Measurements from ENCODE around the gene FBH1.

The FBH1 gene

DNA sequence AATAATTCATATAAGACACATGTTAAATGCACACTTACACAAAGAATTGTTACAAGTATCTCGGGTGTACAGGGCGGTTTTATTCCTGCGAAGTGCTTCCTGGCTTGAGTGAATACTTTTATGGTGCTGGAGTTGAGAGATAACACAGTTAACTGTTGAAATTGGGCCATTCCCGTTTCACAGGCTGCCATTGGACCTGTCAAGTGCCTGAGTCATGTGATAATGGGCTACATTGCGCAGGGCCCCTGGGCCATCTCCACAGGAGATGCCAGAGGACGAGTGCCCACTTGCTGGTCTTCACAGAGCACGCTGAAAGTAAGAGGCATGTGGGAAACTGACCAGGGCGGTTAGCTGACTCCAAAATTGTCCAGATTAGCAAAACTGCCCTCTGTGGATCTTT lies 4.8 kb downstream of the FBH1 start:
- H3K36me3 ChIP-seq (ENCODE audit: insufficient read depth, low read depth, low read length) = peaks cover 53% of the 10 kb centered on the region
- H3K4me1 ChIP-seq (ENCODE audit: insufficient read depth, low read length) = no peaks in the 10 kb centered on the region
- H3K27ac ChIP-seq (ENCODE audit: low read length) = no peak overlapping the region
- H3K9me3 ChIP-seq (ENCODE audit: insufficient read depth, low read depth, low read length) = no peaks in the 10 kb centered on the region
- H3K27me3 ChIP-seq (ENCODE audit: insufficient read depth, low read length) = no peaks in the 10 kb centered on the region
- no peak overlapping the region for H3K4me3 ChIP-seq (ENCODE audit: low read length)
- no peak overlapping the region for H3K9ac ChIP-seq (ENCODE audit: low read depth, low read length)

DNA sequence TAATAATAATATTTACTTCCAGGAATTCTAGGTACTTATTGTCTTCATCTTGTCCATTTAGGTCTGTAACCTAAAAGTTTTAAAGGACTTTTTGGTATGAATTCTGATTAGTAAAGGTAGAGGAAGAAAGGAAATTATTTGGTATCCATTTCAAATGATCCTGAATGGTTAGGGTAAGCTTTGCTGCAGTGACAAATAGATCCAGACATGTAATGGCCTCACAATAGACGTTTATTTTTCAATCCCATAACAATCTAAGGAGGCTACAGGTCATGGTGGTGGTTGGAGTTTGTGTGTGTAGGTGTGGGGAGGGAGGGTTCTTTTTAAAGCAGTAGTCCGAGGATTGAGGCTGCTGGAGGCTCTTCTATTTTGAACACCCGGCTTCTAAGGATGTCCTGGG lies 5.3 kb downstream of the FBH1 start:
- Histone ChIP-seq H3K27me3 (ENCODE audit: insufficient read depth, low read length) (no peaks in the 10 kb centered on the region), H3K36me3 (ENCODE audit: insufficient read depth, low read depth, low read length) (peaks cover 53% of the 10 kb centered on the region), H3K9ac (ENCODE audit: low read depth, low read length) (no peak overlapping the region), H3K9me3 (ENCODE audit: insufficient read depth, low read depth, low read length) (no peaks in the 10 kb centered on the region), H3K27ac (ENCODE audit: low read length) (no peak overlapping the region), H3K4me1 (ENCODE audit: insufficient read depth, low read length) (no peaks in the 10 kb centered on the region), H3K4me3 (ENCODE audit: low read length) (no peak overlapping the region)

DNA sequence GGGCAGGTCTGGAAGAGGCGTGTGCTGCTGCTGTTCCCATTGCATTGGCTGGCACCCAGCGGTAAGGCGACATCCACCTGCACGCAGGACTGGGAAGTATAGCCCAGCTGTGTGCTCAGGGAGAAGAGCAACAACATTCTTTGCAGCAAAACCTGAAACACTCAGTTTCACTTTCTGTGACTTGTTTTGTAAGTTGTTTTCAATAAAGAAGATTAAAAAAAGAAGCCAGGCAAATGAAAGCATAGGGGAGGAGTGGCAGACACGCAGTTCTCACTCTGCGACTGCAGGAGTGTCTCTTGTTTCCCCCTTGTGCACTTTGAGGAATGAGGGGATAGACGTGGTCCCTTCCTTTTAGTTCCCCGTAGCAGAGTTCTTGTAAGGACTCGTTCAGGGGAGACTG lies 5.8 kb downstream of the FBH1 start:
- H3K36me3 ChIP-seq (ENCODE audit: insufficient read depth, low read depth, low read length) = peaks cover 53% of the 10 kb centered on the region
- H3K27me3 ChIP-seq (ENCODE audit: insufficient read depth, low read length) = no peaks in the 10 kb centered on the region
- H3K9ac ChIP-seq (ENCODE audit: low read depth, low read length) = no peak overlapping the region
- no peak overlapping the region for H3K27ac ChIP-seq (ENCODE audit: low read length)
- no peaks in the 10 kb centered on the region for H3K4me1 ChIP-seq (ENCODE audit: insufficient read depth, low read length)
- no peak overlapping the region for H3K4me3 ChIP-seq (ENCODE audit: low read length)
- no peaks in the 10 kb centered on the region for H3K9me3 ChIP-seq (ENCODE audit: insufficient read depth, low read depth, low read length)

DNA sequence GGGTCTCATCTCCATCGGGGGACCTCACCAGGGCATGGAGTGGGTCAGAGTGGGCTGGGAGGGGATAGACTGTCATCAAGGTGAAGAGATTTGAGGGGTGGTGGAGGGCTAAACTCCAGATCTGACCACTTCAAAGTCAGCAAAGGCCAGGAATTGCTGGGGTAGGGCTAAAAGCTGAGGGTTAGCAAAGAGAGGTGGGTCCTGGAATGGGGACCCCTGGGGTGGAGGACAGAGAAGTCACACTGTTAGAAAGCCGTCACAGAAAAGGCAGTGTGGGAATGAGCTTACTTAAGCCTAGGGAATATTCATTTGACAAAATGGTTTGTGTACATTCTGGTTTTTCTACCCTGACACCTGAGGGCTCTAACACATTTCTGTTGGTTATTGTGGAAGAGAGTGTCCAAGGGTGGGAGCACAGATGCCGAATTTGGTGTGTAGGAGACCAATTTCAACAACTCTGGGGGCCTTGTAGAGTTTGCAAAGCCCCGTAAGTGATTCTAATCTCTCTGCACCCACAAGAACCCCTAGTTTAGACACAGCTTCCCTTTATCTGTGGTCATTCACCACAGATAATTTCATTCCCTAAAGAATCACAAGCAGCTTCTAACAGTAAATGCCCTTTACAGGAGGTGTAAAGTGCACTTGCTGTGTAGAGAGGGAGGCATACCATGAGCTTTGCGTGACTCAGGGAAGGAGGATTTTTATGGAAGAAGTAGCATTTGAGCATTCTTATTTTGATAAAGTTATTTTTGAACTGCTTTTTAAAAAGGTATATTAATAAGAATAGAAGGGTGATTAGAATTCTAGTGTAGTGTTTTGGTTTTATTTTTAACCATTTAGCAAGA lies 6.4 kb downstream of the FBH1 start:
- H3K9ac ChIP-seq (ENCODE audit: low read depth, low read length) = no peak overlapping the region
- H3K36me3 ChIP-seq (ENCODE audit: insufficient read depth, low read depth, low read length) = peaks cover 53% of the 10 kb centered on the region
- no peak overlapping the region for H3K27ac ChIP-seq (ENCODE audit: low read length)
- H3K4me3 ChIP-seq (ENCODE audit: low read length) = no peak overlapping the region
- H3K9me3 ChIP-seq (ENCODE audit: insufficient read depth, low read depth, low read length) = no peaks in the 10 kb centered on the region
- no peaks in the 10 kb centered on the region for H3K4me1 ChIP-seq (ENCODE audit: insufficient read depth, low read length)
- no peaks in the 10 kb centered on the region for H3K27me3 ChIP-seq (ENCODE audit: insufficient read depth, low read length)

DNA sequence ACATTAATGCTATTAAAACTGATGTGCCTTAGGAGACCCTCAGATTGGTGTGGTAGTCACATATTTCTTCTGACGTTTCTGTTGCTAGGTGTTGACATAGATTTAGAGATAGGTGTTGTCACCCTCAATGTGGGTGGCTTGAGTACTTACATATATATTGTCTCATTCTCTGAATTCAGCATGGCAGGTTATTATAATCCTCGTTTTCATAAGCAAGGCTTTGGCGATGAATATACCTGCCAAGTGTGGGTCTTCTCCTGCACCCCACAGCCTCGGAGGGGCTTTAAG lies 7.0 kb downstream of the FBH1 start:
- H3K27me3 ChIP-seq (ENCODE audit: insufficient read depth, low read length) = no peaks in the 10 kb centered on the region
- peaks cover 52% of the 10 kb centered on the region for H3K36me3 ChIP-seq (ENCODE audit: insufficient read depth, low read depth, low read length)
- H3K9ac ChIP-seq (ENCODE audit: low read depth, low read length) = no peak overlapping the region
- H3K4me3 ChIP-seq (ENCODE audit: low read length) = no peak overlapping the region
- no peaks in the 10 kb centered on the region for H3K4me1 ChIP-seq (ENCODE audit: insufficient read depth, low read length)
- H3K9me3 ChIP-seq (ENCODE audit: insufficient read depth, low read depth, low read length) = no peaks in the 10 kb centered on the region
- H3K27ac ChIP-seq (ENCODE audit: low read length) = no peak overlapping the region

DNA sequence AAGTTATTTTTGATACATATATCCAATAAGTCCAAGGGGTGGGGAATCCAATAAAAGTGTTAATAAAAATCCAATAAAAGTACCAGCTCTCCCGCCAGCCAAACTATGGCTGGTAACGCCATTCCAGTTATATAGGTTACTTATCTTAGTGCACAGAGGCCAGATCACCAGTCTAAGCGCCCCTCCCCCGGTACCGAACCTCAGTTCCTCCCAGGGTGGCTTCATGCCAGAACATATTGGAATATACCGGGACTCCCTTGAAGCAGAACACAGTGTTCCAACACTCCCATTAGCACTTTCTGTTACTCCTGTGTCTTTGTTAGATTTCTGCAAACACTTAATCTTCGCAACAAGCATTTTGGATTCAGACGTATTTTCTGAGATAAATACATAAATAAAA lies 7.5 kb downstream of the FBH1 start:
- Histone ChIP-seq H3K4me3 (ENCODE audit: low read length) (no peak overlapping the region), H3K27ac (ENCODE audit: low read length) (no peak overlapping the region), H3K36me3 (ENCODE audit: insufficient read depth, low read depth, low read length) (peaks cover 47% of the 10 kb centered on the region), H3K9ac (ENCODE audit: low read depth, low read length) (no peak overlapping the region), H3K4me1 (ENCODE audit: insufficient read depth, low read length) (no peaks in the 10 kb centered on the region), H3K27me3 (ENCODE audit: insufficient read depth, low read length) (no peaks in the 10 kb centered on the region), H3K9me3 (ENCODE audit: insufficient read depth, low read depth, low read length) (no peaks in the 10 kb centered on the region)

DNA sequence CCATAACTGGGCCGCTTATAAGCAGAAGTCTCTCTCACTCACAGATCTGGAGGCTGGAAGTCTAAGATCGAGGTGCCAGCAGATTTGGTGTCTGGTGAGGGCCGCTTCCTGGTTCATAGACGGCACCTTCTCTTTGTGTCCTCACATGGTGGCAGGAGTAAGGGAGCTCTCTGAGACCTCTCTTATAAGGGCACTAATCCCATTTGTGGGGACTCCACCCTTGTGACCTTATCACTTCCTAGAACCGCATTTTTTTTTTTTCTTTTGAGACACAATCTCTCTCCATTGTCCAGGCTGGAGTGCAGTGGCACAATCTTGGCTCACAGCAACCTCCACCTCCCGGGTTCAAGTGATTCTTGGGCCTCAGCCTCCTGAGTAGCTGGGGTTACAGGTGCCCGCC lies 8.1 kb downstream of the FBH1 start:
- H3K9me3 ChIP-seq (ENCODE audit: insufficient read depth, low read depth, low read length) = no peaks in the 10 kb centered on the region
- no peak overlapping the region for H3K9ac ChIP-seq (ENCODE audit: low read depth, low read length)
- H3K27ac ChIP-seq (ENCODE audit: low read length) = no peak overlapping the region
- no peaks in the 10 kb centered on the region for H3K4me1 ChIP-seq (ENCODE audit: insufficient read depth, low read length)
- H3K4me3 ChIP-seq (ENCODE audit: low read length) = no peak overlapping the region
- no peaks in the 10 kb centered on the region for H3K27me3 ChIP-seq (ENCODE audit: insufficient read depth, low read length)
- H3K36me3 ChIP-seq (ENCODE audit: insufficient read depth, low read depth, low read length) = peaks cover 45% of the 10 kb centered on the region

DNA sequence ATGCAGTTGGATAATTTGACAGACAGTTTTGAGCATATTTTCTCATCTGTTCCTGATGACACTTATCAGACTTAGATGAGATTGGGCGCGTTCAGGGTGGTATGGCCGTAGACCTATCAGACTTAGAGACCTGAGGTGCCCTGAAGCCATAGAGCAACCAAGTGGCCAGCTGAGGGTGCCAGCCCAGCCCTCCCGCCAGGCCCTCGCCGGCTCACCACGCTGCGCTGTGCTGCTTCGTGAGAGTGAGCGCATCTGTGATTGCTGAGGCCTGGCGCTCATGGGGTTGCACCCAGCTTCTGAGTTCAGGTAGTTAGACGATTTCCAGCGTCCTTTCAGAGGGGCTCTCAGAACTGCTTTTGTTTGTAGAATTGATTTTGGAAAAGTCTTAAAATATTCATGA lies 10.2 kb downstream of the FBH1 start:
- Histone ChIP-seq H3K4me1 (ENCODE audit: insufficient read depth, low read length) (no peaks in the 10 kb centered on the region), H3K27ac (ENCODE audit: low read length) (no peak overlapping the region), H3K36me3 (ENCODE audit: insufficient read depth, low read depth, low read length) (peaks cover 24% of the 10 kb centered on the region), H3K27me3 (ENCODE audit: insufficient read depth, low read length) (no peaks in the 10 kb centered on the region), H3K9me3 (ENCODE audit: insufficient read depth, low read depth, low read length) (no peaks in the 10 kb centered on the region), H3K4me3 (ENCODE audit: low read length) (no peak overlapping the region), H3K9ac (ENCODE audit: low read depth, low read length) (no peak overlapping the region)

DNA sequence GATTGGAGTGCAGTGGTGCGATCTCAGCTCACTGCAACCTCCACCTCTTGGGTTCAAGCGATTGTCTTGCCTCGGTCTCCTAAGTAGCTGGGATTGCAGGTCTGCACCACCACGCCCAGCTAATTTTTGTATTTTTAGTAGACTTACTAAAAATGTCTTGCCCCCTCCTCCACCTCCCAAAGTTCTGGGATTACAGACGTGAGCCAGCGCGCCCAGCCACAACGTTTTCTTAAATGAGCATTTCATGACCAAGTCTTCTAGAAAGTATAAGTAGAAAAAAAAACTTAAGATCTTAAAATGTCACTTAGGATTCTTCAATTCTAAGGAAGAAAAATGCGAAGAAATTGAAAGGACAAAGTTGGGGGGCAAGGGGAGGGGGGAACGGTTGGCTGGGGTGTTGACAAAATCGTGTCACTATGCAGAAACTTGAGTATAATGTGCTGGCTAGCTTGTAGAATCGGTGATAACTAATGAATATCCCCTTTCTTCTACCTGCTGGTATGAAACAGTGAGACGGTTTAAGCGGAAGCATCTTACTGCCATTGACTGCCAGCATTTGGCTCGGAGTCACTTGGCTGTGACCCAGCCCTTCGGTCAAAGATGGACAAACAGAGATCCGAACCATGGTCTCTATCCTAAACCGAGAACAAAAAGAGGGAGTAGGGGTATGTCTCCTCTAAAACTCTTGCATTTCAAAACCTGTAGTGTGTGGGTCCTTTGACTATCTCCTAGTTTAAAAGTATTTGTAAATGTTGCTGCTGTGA lies 12.7 kb downstream of the FBH1 start:
- H3K4me1 ChIP-seq (ENCODE audit: insufficient read depth, low read length) = no peaks in the 10 kb centered on the region
- no peak overlapping the region for H3K9ac ChIP-seq (ENCODE audit: low read depth, low read length)
- no peak overlapping the region for H3K27ac ChIP-seq (ENCODE audit: low read length)
- H3K9me3 ChIP-seq (ENCODE audit: insufficient read depth, low read depth, low read length) = no peaks in the 10 kb centered on the region
- H3K4me3 ChIP-seq (ENCODE audit: low read length) = no peak overlapping the region
- H3K27me3 ChIP-seq (ENCODE audit: insufficient read depth, low read length) = no peaks in the 10 kb centered on the region
- peaks cover 23% of the 10 kb centered on the region for H3K36me3 ChIP-seq (ENCODE audit: insufficient read depth, low read depth, low read length)

DNA sequence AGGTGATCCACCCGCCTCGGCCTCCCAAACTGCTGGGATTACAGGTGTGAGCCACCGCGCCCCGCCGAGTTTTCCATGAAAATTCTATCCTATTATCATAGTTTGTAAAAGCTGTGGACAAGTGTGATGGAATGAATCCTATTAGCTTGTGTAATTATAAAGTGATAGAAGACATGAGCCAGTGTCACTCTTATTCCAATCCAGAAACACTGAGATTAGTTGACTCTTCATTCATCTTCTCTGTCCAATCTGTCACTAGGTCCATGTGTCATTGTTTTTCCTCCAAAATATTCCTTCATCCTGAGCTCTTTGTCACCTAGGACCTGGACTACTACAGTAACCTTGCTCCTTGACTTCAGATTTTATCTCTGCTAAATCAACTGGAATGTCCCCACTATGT lies 13.5 kb downstream of the FBH1 start:
- Histone ChIP-seq H3K27ac (ENCODE audit: low read length) (no peak overlapping the region), H3K4me1 (ENCODE audit: insufficient read depth, low read length) (no peaks in the 10 kb centered on the region), H3K27me3 (ENCODE audit: insufficient read depth, low read length) (no peaks in the 10 kb centered on the region), H3K36me3 (ENCODE audit: insufficient read depth, low read depth, low read length) (peaks cover 21% of the 10 kb centered on the region), H3K9ac (ENCODE audit: low read depth, low read length) (no peak overlapping the region), H3K4me3 (ENCODE audit: low read length) (no peak overlapping the region), H3K9me3 (ENCODE audit: insufficient read depth, low read depth, low read length) (no peaks in the 10 kb centered on the region)

DNA sequence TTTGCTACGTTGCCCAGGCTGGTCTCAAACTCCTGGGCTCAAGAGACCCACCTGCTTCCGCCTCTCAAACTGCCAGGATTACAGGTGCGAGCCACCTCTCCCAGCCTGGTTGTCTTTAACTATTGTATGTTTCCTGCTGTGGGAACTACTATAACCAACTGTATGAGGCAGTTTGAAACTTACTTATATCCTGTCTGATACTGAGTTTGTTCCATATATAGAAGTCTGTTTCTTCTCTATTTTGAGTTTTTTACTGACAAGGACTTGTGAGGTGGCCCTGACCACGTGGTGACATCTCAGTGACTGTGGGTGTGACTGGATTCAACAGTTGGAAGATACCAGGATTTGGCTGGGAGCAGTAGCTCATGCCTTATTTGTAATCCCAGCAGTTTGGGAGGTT lies 14.2 kb downstream of the FBH1 start:
- Histone ChIP-seq H3K4me3 (ENCODE audit: low read length) (no peak overlapping the region), H3K9me3 (ENCODE audit: insufficient read depth, low read depth, low read length) (no peaks in the 10 kb centered on the region), H3K36me3 (ENCODE audit: insufficient read depth, low read depth, low read length) (peaks cover 28% of the 10 kb centered on the region), H3K4me1 (ENCODE audit: insufficient read depth, low read length) (no peaks in the 10 kb centered on the region), H3K27ac (ENCODE audit: low read length) (no peak overlapping the region), H3K27me3 (ENCODE audit: insufficient read depth, low read length) (no peaks in the 10 kb centered on the region), H3K9ac (ENCODE audit: low read depth, low read length) (no peak overlapping the region)

DNA sequence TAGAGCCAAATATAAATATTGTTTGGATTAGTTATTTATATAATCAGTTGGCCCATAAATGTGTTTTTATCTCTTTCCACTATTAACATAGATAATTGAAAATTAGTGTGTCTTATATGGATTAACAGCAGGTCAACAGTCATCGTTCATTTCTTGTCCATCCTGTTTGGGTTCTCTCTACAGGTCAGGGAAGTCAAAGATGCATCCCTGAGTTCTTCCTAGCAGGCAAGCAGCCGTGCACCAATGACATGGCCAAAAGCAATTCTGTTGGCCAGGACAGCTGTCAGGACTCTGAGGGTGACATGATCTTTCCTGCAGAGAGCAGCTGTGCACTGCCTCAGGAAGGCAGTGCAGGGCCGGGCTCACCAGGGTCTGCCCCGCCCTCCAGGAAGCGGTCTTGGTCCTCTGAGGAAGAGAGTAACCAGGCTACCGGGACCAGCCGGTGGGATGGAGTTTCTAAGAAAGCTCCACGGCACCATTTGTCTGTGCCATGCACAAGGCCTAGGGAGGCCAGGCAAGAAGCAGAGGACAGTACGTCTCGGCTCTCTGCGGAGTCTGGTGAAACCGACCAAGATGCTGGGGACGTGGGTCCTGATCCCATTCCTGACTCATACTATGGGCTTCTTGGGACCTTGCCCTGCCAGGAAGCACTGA lies 15.9 kb downstream of the FBH1 start:
- Histone ChIP-seq H3K36me3 (ENCODE audit: insufficient read depth, low read depth, low read length) (peaks cover 45% of the 10 kb centered on the region), H3K4me3 (ENCODE audit: low read length) (no peak overlapping the region), H3K4me1 (ENCODE audit: insufficient read depth, low read length) (no peaks in the 10 kb centered on the region), H3K9me3 (ENCODE audit: insufficient read depth, low read depth, low read length) (no peaks in the 10 kb centered on the region), H3K27ac (ENCODE audit: low read length) (no peak overlapping the region), H3K27me3 (ENCODE audit: insufficient read depth, low read length) (no peaks in the 10 kb centered on the region), H3K9ac (ENCODE audit: low read depth, low read length) (no peak overlapping the region)

Measured in iPS-20b (cell line).